GM15510 (cell line): ENCODE data around the gene ELK1.

Source experiments
- POLR2A ChIP-seq: IDR thresholded peaks from 3 replicates; pipeline ENCODE4 v1.6.1; 2011; ENCODE audit warnings: borderline replicate concordance; ENCODE audit not compliant: insufficient read length; ENCODE audit errors: extremely low read depth

ELK1 gene

DNA sequence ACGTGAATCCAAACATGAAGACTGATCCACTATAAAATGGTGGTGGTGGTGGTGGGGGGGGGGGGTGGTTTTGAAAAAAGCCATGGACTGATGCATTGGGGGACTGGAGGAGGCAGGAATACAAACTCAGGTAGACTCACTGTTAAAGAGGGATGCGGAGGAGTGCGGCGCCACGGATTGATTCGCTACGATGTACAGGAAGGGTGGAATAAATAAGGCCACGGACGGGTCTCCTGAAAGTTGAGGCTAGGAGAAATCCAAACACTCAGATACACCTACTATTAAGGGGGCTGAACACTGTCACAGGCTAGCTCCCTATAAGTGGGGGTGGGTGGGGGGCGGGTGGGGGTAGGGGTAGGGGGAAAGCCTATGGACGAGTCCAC lies 591 bp downstream of the ELK1 start:
- TF ChIP-seq POLR2A: no peak

DNA sequence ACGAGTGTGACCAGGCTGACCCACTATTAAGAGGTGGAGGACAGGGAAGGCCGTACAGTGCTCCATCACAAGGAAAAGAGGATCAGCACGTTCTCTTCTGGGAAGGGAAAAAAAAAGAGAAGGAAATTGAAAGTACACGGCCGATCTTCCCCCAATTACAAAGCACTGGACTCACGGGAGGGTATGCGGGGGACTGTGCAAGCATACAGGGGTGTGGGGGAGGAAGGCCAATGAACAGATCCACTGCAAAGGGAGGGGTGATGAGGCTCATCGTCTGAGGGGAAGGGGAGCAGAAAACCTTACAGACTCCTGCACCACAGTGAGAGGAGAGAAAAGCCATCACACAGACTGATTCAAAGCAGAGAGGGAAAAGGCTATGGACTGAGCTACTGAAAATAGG lies 1.1 kb downstream of the ELK1 start:
- no peak for TF ChIP-seq POLR2A

GRCh38 chrX:47648376-47648775 lies 2.0 kb downstream of the ELK1 start:
- TF ChIP-seq POLR2A: no peak

GRCh38 chrX:47646636-47647035 lies 3.7 kb downstream of the ELK1 start:
- TF ChIP-seq POLR2A: no peak

DNA sequence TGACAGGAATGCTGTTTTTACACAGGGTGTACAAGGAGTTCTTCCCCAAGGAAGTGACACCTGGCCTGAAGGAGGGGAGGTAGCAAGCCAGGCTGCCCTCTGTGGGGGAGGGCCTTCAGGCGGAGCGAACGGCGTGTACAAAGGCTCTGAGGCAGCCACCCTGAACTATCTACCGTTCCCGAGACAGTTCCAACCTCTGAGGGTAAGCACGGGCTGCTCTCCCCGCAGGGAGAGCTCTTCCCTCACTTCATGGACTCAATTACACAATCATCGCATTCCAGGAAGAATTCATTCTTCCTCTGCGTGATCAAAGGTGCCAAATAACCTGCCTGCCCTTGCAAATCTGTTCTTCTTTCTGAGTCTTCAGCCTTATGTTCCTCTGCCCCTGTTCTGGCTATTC lies 4.8 kb downstream of the ELK1 start:
- no peak for TF ChIP-seq POLR2A

- TF ChIP-seq POLR2A: no peak
Measured at GRCh38 chrX:47644557-47645091, 5.7 kb downstream of the ELK1 start.

DNA sequence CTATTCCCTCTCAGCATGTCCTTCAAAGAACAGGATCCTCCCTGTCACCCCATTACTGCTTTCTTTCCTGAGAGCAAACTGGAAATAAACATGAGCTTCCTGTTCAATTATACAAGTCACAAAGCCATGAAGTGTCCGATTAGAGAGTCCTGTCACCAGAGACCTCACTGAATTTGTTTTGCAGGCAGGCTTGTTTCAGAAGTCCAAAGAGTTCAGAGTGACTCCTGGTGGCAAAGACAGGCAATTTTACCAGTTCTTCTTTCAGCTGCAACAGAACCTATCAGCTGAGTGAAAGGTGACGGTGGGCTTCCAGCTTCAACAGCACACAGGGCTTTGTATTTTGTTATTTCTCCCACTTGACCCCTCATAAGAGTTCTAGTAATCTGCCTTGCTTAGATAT lies 6.4 kb downstream of the ELK1 start:
- TF ChIP-seq POLR2A: no peak

- TF ChIP-seq POLR2A: no peak
Measured at GRCh38 chrX:47638816-47639215, 11.5 kb downstream of the ELK1 start.

DNA sequence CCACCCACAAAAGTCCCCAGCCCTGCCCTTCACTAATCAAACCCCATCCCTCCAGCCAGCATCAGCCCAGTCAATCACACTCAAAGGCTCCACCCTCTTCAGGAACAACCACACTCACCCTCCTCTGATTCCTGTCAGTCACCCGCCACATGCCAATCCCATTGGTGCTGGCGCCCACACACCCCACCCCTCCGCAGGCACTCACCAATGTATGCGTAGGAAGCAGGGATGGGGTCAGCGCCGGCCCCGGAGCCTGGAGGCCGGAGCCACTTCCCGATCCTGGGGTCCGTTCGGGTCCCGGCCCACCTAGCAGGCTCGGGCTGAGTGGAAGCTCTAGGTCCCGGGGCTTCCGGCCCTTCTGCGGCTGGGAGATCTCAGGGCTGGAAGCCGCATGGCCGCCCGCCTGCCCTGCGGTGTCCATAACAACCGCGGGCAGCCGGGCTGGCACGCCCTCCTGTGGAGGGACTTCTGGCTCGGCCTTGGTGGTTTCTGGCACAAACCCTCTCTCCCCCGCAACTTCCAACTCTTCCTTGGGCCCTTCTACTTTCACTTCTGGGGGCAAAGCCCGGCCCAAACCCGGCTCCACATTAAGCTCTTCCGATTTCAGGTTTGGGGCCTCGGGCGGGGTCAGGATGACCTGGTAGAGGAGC lies 12.7 kb downstream of the ELK1 start:
- no peak for TF ChIP-seq POLR2A

GRCh38 chrX:47634871-47635575 lies 15.3 kb downstream of the ELK1 start:
- no peak for TF ChIP-seq POLR2A

DNA sequence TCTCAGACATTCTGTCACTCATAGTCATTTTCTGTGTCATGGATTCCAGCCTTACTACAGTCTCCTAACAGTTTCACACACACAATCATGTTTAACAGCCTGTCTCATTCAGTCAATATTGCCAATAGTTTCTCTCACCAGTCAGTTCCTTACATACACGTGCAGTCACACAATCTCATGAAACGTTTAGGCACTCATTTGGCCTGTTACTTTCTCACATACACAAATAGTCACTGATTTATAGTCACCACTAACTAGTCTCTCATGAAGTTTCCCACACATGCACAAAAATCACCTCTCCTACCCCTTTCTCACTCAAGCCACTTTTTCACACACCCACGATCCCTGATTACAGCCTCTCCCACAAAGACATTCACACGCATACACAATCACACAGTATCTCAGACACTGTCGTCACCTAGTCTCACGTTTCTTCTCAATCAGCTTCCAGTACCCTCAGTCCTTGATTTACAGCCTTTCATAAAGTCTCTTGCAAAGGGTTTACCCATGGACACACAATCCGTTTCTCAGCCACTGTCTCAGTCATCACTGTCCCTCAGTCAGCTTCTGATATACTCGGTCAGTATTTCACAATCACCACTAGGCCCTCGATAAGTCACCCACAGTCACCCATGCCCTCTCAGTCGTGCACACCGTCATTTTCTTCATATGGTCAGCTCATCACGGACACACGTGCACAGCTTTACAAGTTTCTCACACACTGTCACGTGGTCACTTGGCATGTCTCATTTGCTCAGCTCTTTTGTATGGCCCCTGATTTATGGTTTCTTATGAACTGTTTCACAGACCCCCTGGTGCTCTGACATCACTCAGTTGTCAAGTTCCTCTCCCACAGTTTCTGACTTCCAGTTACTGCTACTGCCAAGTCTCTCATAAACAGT lies 16.4 kb downstream of the ELK1 start:
- TF ChIP-seq POLR2A: no peak

DNA sequence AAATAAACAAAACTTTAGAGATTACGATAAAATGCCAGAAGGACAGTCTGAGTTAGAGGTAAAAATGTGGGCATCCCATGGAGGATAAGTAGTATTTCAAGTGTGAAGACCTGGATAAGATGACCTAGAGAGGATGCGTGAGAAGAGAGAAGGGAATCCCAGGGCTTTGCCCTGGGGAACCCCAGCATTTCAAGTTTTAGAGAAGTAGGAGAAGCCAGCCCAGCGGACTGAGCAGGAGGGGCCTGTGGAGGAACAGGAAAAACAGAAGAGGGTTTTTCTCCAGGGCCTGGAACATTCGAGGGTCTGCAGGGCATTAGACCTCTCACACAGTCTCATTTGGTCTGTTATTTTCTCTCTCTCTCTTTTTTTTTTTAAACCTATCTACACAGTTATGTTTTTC lies 17.7 kb downstream of the ELK1 start:
- no peak for TF ChIP-seq POLR2A

DNA sequence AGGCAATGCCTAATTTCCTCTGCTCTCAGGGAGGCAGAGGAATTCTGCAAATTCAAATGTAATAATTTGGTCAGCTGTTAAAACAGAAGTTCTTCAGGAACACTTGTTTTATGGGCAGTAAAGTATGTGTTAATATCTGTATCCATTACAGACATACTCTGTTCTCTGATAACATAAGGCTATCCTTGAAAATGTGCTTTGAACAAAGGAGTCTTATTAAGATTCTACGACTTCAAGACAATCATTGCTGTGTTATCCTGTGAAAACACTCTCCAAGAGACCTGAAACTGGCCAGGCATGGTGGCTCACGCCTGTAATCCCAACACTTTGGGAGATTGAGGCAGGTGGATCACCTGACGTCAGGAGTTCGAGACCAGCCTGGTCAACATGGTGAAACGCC lies 18.7 kb downstream of the ELK1 start:
- TF ChIP-seq POLR2A: no peak

DNA sequence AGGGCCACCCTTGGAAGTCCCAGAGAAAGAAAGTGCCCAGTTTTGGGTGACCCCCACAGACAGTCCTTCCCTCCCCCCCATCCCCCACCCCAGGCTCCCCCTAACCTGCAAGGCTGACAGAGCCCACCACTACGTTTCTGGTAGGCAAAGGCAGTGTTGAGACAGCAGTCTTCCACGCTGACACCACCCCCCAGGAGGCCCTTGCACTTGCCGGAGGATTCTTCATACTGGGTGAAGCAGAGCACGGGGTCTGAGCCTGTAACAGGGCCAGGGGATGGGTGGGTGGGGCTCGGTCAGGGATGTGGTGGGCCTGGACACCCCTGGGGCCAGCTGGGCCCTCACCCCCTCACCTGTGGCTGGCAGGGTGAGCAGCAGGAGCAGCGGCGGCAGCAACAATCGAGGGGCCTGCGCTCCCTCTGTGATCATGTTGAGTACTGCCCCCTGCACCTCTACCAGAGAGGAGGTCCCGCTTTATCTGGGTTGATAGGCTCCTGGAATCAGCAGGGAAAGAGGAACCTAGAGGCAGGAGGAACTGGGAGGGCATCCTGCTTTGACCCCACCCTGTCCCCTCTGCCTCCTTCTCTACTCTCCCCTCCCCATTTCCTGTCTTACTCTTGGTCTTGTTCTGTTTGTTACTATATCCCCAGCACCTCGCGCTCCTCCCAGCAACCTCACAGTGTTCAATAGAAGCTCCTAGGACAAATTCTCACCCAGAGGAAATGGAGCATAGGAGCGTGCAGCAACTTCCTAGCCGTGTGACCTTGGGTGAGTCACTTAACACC lies 20.8 kb downstream of the ELK1 start, which contains the start of gene CFP:
Gene CFP, minus strand, starts transcription at position 512 of the 782 bp plus-strand sequence. Its CDS starts 86 bp downstream, at position 426.
- TF ChIP-seq POLR2A: no peak
